HepG2 (cell line): ENCODE results near the gene AKAP3.

Experiments used
- ARNTL ChIP-seq: sonication (generic); formaldehyde crosslinking; IDR thresholded peaks from 2 replicates; pipeline ENCODE4 v1.4.0; 2020; ENCODE audit warnings: mild to moderate bottlenecking, missing genetic modification reagents
- TF ChIP-seq, protein P1 (sequence below): sonication (generic); formaldehyde crosslinking; IDR thresholded peaks from 2 replicates; pipeline ENCODE4 v1.5.0; 2020; ENCODE audit warnings: mild to moderate bottlenecking, missing genetic modification reagents, moderate library complexity
- TF ChIP-seq, protein P2 (sequence below): sonication (generic); formaldehyde crosslinking; IDR thresholded peaks from 2 replicates; pipeline ENCODE4 v1.4.0; 2020; ENCODE audit warnings: missing genetic modification reagents
- TF ChIP-seq, protein P3 (sequence below): IDR thresholded peaks from 2 replicates; pipeline ENCODE4 v1.6.1; 2012; ENCODE audit warnings: low read depth, low read length, improper control_type of control experiment

DNA sequence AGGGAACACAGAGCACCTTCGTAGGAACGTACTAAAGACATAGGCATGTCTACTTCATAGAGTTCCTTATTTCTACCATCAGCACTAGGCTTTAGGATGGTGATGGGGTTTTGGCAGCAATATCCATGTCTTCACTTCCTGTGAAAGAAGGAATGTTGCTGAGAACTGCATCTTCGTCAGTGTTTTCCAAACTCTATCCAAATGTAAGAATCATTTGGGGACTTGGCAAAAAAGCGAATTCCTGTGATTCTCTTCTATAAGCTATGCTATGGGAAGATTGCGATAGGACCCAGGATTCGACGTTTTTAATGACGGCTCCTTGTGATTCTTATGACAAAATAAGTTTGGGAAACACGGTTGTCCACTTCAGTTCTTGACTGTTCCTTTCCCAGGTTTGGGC, 39.8 kb downstream of the AKAP3 start:
- TF ChIP-seq ARNTL, result no peak
- TF ChIP-seq, protein P1, sequence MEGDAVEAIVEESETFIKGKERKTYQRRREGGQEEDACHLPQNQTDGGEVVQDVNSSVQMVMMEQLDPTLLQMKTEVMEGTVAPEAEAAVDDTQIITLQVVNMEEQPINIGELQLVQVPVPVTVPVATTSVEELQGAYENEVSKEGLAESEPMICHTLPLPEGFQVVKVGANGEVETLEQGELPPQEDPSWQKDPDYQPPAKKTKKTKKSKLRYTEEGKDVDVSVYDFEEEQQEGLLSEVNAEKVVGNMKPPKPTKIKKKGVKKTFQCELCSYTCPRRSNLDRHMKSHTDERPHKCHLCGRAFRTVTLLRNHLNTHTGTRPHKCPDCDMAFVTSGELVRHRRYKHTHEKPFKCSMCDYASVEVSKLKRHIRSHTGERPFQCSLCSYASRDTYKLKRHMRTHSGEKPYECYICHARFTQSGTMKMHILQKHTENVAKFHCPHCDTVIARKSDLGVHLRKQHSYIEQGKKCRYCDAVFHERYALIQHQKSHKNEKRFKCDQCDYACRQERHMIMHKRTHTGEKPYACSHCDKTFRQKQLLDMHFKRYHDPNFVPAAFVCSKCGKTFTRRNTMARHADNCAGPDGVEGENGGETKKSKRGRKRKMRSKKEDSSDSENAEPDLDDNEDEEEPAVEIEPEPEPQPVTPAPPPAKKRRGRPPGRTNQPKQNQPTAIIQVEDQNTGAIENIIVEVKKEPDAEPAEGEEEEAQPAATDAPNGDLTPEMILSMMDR (CRISPR knock-in tag), result no peak
- TF ChIP-seq, protein P2, sequence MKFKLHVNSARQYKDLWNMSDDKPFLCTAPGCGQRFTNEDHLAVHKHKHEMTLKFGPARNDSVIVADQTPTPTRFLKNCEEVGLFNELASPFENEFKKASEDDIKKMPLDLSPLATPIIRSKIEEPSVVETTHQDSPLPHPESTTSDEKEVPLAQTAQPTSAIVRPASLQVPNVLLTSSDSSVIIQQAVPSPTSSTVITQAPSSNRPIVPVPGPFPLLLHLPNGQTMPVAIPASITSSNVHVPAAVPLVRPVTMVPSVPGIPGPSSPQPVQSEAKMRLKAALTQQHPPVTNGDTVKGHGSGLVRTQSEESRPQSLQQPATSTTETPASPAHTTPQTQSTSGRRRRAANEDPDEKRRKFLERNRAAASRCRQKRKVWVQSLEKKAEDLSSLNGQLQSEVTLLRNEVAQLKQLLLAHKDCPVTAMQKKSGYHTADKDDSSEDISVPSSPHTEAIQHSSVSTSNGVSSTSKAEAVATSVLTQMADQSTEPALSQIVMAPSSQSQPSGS (CRISPR knock-in tag), result no peak
- TF ChIP-seq, protein P3, sequence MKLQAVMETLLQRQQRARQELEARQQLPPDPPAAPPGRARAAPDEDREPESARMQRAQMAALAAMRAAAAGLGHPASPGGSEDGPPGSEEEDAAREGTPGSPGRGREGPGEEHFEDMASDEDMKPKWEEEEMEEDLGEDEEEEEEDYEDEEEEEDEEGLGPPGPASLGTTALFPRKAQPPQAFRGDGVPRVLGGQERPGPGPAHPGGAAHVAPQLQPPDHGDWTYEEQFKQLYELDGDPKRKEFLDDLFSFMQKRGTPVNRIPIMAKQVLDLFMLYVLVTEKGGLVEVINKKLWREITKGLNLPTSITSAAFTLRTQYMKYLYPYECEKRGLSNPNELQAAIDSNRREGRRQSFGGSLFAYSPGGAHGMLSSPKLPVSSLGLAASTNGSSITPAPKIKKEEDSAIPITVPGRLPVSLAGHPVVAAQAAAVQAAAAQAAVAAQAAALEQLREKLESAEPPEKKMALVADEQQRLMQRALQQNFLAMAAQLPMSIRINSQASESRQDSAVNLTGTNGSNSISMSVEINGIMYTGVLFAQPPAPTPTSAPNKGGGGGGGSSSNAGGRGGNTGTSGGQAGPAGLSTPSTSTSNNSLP, result no peak
